ENCODE data around the gene BCKDK.

Gene BCKDK

GRCh38 chr16:31108035-31108793 lies at the start of gene BCKDK (continued):
- no peak for TF ChIP-seq ZNF394 (tag by site-specific recombination; IDR thresholded peaks at IDR 0.05; ENCODE audit: borderline replicate concordance)
- no peak; the same call in none of the 2 replicates for TF ChIP-seq ZNF660 (tag by site-specific recombination; IDR thresholded peaks at IDR 0.05)
- TF ChIP-seq, protein P1, sequence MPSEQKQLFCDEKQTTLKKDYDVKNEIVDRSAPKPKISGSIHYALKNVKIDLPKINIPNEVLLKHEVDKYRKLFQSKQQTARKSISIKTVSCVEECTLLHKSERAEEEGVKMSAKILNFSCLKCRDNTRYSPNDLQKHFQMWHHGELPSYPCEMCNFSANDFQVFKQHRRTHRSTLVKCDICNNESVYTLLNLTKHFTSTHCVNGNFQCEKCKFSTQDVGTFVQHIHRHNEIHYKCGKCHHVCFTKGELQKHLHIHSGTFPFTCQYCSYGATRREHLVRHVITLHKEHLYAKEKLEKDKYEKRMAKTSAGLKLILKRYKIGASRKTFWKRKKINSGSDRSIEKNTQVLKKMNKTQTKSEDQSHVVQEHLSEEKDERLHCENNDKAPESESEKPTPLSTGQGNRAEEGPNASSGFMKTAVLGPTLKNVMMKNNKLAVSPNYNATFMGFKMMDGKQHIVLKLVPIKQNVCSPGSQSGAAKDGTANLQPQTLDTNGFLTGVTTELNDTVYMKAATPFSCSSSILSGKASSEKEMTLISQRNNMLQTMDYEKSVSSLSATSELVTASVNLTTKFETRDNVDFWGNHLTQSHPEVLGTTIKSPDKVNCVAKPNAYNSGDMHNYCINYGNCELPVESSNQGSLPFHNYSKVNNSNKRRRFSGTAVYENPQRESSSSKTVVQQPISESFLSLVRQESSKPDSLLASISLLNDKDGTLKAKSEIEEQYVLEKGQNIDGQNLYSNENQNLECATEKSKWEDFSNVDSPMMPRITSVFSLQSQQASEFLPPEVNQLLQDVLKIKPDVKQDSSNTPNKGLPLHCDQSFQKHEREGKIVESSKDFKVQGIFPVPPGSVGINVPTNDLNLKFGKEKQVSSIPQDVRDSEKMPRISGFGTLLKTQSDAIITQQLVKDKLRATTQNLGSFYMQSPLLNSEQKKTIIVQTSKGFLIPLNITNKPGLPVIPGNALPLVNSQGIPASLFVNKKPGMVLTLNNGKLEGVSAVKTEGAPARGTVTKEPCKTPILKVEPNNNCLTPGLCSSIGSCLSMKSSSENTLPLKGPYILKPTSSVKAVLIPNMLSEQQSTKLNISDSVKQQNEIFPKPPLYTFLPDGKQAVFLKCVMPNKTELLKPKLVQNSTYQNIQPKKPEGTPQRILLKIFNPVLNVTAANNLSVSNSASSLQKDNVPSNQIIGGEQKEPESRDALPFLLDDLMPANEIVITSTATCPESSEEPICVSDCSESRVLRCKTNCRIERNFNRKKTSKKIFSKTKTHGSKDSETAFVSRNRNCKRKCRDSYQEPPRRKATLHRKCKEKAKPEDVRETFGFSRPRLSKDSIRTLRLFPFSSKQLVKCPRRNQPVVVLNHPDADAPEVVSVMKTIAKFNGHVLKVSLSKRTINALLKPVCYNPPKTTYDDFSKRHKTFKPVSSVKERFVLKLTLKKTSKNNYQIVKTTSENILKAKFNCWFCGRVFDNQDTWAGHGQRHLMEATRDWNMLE (tag by site-specific recombination; conservative IDR thresholded peaks at IDR 0.05; ENCODE audit: low read depth) = no peak
- no peak for TF ChIP-seq ZNF221 (tag by site-specific recombination; IDR thresholded peaks at IDR 0.05; ENCODE audit: borderline replicate concordance)
- TF ChIP-seq ZNF768 (tag by site-specific recombination; IDR thresholded peaks at IDR 0.05) = no peak
- TF ChIP-seq PRDM6 (tag by site-specific recombination; IDR thresholded peaks at IDR 0.05) = no peak
- no peak for TF ChIP-seq ZNF777 (tag by site-specific recombination; IDR thresholded peaks at IDR 0.05; ENCODE audit: borderline replicate concordance)
- no peak for TF ChIP-seq ZNF184 (tag by site-specific recombination; IDR thresholded peaks at IDR 0.05)
- no peak for TF ChIP-seq ZNF514 (tag by site-specific recombination; IDR thresholded peaks at IDR 0.05)
- TF ChIP-seq ZNF202 (tag by site-specific recombination; IDR thresholded peaks at IDR 0.05; ENCODE audit: borderline replicate concordance) = no peak
- TF ChIP-seq ZNF354C (tag by site-specific recombination; IDR thresholded peaks at IDR 0.05; ENCODE audit: borderline replicate concordance, low read depth) = no peak
- no peak for TF ChIP-seq HOXD13 (CRISPR knock-in tag; IDR thresholded peaks at IDR 0.05; ENCODE audit: borderline replicate concordance)
- TF ChIP-seq, protein P2, sequence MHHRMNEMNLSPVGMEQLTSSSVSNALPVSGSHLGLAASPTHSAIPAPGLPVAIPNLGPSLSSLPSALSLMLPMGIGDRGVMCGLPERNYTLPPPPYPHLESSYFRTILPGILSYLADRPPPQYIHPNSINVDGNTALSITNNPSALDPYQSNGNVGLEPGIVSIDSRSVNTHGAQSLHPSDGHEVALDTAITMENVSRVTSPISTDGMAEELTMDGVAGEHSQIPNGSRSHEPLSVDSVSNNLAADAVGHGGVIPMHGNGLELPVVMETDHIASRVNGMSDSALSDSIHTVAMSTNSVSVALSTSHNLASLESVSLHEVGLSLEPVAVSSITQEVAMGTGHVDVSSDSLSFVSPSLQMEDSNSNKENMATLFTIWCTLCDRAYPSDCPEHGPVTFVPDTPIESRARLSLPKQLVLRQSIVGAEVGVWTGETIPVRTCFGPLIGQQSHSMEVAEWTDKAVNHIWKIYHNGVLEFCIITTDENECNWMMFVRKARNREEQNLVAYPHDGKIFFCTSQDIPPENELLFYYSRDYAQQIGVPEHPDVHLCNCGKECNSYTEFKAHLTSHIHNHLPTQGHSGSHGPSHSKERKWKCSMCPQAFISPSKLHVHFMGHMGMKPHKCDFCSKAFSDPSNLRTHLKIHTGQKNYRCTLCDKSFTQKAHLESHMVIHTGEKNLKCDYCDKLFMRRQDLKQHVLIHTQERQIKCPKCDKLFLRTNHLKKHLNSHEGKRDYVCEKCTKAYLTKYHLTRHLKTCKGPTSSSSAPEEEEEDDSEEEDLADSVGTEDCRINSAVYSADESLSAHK (tag by site-specific recombination; IDR thresholded peaks at IDR 0.05) = no peak
- no peak for TF ChIP-seq ZFP37 (tag by site-specific recombination; IDR thresholded peaks at IDR 0.05)
- no peak for TF ChIP-seq ATF2 (tag by site-specific recombination; IDR thresholded peaks at IDR 0.05; ENCODE audit: low read depth)
- no peak for TF ChIP-seq ZNF175 (tag by site-specific recombination; IDR thresholded peaks at IDR 0.05)
- TF ChIP-seq ZNF707 (tag by site-specific recombination; IDR thresholded peaks at IDR 0.05) = no peak
- no peak for TF ChIP-seq ZNF529 (tag by site-specific recombination; IDR thresholded peaks at IDR 0.05; ENCODE audit: insufficient replicate concordance)
- TF ChIP-seq, protein P3, sequence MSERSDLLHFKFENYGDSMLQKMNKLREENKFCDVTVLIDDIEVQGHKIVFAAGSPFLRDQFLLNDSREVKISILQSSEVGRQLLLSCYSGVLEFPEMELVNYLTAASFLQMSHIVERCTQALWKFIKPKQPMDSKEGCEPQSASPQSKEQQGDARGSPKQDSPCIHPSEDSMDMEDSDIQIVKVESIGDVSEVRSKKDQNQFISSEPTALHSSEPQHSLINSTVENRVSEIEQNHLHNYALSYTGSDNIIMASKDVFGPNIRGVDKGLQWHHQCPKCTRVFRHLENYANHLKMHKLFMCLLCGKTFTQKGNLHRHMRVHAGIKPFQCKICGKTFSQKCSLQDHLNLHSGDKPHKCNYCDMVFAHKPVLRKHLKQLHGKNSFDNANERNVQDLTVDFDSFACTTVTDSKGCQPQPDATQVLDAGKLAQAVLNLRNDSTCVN (tag by site-specific recombination; optimal IDR thresholded peaks at IDR 0.05) = peak; percentile 81
- TF ChIP-seq, protein P4, sequence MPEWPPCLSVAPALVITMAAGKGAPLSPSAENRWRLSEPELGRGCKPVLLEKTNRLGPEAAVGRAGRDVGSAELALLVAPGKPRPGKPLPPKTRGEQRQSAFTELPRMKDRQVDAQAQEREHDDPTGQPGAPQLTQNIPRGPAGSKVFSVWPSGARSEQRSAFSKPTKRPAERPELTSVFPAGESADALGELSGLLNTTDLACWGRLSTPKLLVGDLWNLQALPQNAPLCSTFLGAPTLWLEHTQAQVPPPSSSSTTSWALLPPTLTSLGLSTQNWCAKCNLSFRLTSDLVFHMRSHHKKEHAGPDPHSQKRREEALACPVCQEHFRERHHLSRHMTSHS (tag by site-specific recombination; IDR thresholded peaks at IDR 0.05) = no peak
- no peak for TF ChIP-seq ZNF433 (tag by site-specific recombination; IDR thresholded peaks at IDR 0.05; ENCODE audit: low read depth)
- no peak for TF ChIP-seq ZNF112 (tag by site-specific recombination; IDR thresholded peaks at IDR 0.05)
- peak; percentile 80 for TF ChIP-seq KLF8 (tag by site-specific recombination; IDR thresholded peaks at IDR 0.05)
- TF ChIP-seq SP7 (tag by site-specific recombination; IDR thresholded peaks at IDR 0.05) = peak; percentile 26; the same call in 1 of the 2 replicates
- peak; percentile 34; the same call in 1 of the 2 replicates for TF ChIP-seq KLF17 (tag by site-specific recombination; IDR thresholded peaks at IDR 0.05)

All from HEK293 (cell line).